NCI-H345 treated with DMSO at 0.1 percent for 48 hours (cell line): ENCODE results near the gene INPP5K.

Experiments used
- DNase-seq: peaks from one replicate; lab custom pipeline; 2025; ENCODE audit not compliant: unreplicated experiment; lab: John Stamatoyannopoulos, UW

Gene INPP5K

DNA sequence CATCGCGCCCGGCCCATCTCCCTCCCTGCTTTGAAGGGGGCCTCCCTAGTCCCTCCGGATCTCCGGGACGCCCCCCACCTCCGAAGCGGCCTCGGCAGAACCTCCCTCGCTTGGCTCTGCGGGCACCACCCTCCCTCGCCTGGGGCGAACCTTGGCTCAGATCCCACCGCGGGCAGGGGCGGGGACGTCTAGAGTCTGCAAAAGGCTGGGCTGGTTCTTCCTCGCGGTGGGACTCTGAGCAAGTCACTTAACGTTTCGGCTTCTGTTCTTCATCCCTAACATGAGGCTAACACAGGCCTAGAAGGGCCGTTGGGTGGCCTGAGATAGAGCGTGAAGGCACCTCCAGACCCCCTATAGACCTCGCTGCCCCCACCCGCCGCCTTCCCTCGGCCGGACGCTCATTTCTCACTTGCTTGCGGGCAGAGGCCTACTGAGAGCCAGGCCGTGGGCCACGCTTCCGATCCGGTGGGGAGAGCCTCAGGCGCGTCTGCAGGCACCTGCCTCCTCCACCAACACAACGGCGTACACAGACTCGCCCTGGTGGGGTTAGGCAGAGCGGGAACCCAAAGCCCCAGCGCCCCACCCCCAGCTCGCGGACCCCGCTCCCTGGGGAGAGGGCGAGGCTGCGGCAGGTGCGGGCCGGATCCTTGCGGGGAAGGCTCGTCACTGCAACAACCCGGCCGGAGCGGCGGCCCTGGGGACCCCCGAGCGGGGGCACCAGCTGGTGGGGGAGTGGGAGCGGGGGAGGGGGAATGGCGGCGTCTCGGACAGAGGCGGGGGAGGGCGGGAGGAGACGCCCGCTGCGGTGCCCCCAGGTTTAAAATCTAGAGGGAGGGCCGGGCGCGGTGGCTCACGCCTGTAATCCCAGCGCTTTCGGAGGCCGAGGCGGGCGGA lies 29.4 kb downstream of the INPP5K start:
- DNase-seq = peak; percentile 46

DNA sequence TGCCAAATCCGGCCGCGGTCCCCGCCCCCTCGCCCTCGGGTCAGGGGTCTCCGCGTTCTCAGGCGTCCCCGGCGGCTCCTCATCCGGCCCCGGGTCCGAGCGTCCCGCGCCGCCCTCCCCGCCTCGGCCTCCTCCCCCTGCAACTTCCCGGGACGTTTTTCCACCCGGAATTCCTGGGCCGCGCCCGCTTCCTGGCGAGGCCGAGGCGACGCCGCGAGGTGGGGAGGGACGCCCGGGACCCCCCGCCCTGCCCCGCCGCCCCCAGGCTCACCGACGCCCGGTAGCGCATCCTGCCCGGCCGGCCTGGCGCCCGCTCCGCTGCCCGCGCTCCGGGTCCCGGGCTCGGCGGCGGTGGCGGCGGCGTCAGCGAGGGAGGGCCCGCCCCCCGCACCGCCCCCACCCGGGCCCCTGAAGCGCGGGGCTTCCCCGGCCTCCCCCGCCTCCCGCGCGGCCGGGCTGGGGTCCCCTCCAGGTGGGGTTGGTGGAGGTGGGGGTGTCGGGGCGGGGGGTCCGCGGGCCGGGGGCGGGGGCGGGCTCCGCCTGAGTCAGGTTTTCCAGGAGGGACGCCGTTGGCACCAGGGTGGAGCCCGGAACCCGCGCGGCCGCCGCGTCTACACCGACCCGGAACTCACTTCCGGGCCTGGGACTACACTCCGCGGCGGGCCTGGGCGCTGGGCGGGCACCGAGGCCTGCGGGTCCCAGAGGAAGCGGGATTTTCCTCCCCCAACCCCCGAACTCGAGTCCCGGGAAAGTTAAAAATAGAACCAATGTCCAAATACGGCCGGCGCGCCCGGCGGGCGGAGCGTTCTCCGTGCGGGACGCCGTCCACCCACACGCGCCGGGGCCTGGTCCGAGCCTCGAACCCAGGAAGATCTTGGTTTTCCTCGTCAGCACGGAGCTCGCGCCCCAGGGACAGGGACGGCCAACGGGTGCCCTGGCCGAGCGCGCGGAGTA lies 30.7 kb downstream of the INPP5K start:
- DNase-seq = no peak

DNA sequence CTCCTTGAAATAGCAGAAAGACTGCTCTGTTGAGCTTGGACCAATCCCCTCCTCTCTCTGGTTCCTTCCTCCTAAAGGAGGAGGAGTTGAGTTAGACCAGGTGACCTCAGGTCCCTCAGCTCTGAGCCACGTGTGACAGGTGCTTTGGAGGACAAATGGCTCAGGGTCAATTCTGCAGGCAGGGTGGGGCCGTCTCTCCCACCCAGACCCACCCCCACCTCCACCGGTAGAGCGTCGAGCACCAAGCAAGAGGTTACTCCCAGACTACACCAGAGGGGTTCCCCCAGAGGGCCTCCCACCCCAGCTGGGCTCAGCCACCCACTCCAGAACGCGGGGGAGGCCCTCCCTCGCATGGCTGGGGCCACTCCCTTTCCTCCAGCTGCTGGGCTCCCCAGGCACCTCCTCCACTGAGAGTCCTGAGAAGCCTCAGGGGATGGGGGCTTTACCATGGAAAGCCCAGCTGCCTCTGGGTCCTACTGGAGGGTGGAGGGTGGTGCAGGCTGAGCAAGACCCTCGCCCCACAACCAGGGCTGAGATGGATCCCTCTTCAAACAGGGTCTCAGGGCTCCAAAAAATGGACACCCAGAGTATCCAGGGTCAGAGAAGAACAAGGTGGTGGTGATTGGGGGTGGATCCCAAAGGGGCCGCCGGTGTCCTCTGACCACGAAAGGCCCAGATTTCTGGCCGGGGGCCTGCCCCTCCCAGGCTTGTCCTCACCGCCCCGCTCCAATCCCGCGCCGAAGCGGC lies 31.6 kb downstream of the INPP5K start:
- DNase-seq = peak; percentile 45

DNA sequence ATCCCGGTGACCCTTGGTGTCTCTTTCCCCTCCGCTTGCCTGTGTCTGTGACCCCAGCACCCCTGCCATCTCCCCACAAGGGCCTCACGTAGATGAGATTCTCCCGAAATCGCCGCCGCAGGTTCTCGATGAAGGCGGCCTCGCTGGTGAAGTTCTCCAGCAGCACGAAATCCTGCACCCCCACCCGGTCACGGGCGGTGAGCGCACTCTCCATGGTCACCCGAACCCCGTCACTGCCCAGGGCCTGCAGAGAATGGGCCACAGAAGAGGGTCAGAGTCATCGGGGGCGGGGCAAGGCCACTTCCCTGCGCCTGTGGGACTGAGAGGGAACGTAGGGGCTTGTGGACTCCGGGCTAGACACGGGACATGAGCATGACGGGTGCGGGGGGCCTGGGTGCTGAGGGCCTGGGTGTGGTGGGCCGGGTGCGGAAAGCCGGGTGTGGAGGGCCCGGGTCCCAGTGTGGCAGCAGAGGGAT lies 32.3 kb downstream of the INPP5K start:
- DNase-seq = no peak

DNA sequence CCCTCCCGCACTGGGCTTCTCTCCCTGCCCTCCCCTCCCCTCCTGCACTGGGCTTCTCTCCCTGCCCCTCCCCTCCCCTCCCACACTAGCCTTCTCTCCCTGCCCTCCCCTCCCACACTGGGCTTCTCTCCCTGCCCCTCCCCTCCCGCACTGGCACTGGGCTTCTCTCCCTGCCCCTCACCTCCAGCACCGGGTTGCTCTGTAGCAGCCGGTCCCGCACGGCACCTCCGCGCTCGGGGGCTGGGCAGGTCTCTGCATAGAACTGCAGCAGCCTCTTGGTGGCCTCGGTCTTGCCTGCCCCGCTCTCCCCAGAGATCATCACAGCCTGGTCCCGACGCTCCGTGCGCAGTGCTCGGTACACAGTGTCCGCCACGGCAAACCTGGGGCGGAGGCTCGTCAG lies 33.7 kb downstream of the INPP5K start:
- no peak for DNase-seq

DNA sequence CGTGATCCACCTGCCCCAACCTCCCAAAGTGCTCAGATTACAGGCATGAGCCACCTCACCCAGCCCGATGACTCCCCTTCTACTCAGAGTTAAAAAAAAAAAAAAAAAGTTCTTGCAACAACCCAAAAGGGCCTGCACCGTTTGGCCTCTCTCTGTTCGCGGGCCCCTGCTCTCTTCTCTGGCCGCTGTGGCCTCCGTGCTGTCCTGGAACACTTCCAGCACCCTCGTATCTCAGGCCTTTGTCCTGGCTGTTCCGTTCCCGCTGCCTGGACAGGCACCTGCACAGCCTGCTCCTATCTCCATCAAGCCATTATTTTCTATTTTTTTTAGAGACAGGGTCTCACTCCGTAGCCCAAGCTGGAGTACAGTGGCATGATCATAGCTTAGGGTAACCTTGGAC lies 34.7 kb downstream of the INPP5K start:
- no peak for DNase-seq

DNA sequence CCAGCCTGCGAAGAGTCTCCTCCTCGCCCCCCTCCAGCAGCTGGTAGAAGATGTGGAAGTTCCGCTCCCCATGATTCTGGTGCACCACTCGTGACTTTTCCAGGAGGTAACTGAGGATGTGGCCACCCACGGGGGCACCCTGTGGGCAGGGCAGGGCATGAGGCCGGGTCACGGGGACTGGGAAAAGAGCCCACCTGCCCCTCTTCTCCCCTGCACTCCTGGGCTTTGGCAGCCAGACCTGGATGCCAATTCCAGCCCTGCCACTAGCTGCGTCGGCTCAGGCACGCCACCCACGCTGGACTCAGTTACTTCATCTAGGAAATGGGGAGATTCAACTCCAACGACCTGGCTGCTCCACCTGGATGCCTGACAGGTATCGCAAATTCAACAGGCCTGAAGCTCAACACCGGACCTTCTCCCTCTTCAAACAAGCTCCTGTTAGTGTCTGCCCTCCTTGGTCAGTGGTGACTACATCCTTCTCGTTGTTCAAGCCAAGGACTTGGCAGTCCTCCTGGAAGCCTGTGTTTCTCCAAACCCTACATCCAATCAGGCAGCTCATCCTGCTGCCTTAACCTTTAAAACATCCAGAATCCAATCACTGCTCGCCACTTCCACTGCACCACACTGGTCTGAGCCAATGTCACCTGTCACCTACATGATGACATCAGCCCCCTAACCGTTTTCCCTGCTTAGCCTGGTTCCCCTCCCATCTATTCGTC lies 35.5 kb downstream of the INPP5K start:
- DNase-seq = no peak

DNA sequence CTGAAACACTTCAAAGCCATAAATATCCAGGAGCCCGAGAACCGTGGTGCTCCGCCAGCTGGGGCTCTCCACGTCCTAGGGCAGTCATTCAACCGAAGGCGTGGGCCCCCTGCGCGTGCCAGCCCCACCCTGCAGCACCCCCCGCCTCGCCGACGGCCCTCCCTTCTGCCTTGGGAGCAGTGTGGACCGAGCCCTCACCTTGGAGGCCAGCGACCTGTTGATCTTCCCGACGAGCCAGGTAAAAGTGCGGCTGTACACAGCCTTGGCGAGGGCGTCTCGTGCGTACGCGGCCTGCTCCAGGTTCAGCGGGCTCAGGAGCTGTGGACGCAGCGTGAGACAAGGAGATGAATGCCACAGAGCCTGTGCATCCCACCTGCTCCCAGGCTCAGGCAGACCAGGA lies 38.0 kb downstream of the INPP5K start:
- no peak for DNase-seq

DNA sequence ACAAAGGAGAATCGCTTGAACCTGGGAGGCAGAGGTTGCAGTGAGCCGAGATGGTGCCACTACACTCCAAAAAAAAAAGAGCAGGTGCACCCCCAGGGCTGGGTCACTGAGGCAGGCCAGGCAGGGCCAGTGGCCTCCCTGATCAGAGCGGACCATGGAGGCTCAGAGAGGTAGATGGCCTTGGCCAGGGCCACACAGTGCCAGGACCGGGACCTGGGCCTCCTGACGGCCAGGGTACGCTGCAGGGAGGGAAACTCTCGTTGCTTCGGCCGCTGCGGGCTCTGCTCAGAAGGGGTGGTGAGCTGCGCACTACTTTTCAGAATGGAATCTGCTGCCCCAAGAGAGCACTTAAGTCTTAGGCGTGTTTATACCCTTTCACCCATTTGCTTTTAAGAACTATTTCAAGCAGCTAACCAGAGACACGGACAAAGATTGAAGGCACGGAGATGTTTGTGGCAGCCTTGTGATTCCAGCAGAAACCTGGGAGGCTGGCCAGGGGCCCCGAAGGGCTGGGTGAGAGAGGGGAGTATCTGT lies 41.0 kb downstream of the INPP5K start:
- no peak for DNase-seq

DNA sequence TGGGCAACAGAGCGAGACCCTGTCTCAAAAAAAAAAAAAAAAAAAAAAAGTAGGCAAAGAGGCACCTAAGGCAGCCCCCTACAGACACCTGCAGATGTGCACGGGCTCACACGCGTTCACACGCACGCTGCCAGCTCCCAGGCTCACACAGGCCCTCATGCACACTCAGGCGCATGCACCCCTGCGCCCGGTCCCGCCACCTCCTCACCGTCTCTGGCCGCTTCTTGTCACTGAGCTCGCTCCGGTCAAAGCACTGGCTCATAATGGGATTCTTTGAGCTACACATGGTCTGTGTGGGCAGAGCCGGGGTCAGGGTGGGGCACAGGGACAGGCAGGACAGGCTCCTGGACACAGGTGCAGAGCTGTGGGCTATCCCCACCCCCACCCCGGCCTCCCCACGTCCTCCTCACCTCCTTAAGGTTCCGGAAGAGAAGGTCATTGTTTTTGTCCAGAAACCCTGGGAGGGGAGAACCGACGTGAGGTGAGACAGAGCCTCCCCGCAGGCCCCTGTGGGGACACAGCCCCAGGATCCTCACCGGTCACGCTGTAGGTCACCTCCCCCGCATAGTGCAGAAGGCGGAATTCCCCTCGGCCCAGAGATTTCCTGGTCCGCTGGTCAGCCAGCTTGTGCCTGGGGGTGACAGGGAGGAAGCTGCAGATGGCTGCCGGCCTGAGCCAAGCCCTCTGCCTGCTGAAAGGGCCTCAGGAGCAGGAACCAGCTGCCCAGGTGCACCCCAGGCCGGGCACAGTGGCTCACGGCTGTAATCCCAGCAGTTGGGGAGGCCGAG lies 41.8 kb downstream of the INPP5K start:
- DNase-seq = no peak

DNA sequence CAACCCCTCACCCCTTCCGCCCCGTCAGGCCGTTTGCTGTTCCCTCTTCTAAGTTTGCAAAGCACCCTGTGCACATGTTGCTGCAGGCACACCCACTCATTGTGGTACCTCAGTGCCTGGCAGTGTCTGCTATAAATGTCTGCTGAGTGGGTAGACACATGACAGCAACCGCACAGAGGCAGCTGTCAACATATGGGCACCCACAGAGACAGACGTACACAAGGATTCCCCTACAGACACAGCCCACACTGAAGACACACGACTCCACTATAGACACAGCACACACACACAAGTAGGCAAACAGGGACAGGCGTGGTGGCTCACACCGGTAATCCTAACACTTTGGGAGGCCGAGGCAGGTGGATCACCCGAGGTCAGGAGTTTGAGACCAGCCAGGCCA lies 42.6 kb downstream of the INPP5K start:
- no peak for DNase-seq

DNA sequence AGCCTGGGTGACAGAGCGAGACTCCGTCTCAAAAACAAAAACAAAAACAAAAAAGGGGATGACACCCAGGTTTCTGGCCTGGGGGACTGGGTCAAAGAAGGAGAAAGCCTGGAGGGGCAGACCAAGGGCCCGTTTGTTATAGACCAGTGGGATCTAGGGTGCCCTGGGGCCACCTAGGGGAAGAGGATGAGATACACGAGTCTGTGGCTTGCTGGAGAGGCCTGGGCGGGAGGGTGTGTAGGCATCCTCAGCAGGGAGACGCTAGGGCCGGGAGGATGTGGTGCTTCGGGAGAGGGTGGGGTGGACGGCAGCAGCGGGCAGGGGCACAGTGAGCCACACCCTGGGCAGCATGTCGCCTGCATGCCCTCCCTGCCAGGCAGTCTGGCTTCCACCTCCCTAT lies 43.2 kb downstream of the INPP5K start:
- DNase-seq = no peak

DNA sequence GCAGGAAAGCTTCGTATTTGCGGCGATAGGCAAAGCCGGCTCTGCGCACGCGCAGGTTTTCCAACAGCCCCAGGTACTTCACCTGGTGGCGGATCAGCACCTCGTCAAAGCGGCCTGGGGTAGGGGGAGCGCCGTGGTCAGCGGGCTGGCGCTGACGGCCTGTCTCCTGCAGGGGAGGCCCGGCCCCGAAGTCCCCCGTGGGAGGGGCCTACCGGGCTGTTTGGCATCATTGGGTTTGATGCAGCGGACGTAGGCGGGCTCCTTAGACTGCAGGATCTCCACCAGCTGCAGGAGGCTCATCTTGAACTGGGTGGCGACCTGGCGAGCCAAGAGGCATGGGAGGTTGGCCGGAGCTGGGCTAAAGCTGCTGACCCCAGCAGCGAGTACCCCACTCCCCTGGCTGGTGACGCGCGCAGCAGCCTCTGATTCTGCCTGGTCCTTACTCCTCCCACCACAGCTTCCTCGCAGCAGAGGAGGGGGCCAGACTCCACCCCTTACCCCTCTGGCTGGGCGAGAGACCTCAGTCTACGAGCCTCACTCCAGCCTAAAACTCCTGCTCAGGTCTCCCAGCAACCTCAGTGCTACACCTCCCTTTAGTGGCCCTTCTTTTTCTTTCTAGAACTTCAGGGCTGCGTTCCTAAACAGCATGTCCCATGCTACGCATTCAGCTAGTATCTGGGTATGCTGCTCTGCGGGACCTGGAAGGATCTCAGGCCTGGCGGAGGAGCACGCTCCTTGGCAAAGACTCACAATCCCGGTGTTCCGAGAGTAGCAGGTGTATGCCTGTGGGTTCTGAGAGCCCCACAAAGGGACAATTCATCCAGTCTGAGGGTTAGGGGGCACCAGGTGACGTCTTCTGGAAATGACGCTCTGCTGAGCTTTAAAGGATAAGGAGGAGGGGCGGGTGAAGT lies 44.2 kb downstream of the INPP5K start:
- DNase-seq = no peak

DNA sequence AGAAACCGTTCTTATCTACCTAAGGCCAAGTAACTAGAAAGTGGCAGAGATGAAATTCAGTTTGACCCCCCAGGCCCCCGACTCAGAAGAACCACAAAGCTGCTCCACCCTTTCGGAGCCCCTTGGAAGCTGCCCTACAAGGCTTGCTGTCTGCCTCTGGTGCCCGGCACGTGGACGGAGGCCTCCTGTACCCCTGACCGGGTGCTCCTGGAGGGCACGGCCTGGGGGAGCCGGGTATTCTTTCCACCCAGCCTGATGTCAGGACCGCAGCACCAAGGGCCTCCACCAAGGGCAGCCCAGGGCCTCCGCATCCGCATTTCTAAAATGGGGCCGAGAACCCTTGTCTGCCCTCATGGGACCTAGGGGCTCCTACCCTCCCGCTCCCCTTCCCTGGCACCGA lies 44.9 kb downstream of the INPP5K start:
- no peak for DNase-seq

DNA sequence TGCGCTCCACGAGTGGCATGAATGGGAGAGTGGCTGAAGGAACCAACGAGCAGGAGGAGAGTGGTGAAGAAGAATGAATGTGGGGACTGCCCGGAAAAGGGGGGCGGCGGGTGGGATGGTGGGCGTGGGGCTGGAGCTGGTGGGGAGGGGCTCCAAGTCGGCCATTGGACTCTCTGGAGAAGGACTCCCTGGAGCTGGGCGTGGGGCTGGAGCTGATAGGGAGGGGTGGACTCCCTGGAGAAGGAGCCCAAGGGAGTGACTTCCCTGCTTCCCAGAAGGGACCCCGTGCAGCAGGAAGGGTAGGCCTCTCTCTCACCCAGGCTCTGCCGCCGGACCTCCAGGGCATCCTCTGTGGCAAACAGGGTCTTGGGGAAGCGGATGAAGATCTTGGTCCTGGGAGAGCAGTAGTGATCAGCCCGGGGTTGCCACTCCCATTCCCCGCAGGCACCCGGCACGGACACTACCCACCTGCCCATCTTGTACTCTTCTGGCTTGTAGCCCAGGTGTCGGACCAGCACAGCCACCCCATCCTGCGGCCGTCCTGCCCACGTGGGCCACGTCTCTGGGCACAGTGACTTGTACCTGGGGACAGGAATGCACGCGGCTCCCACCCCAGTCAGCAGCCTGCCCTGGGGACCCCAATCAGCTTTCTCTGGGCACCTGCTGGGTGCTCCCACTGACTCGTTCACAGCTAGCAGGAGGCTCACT lies 45.5 kb downstream of the INPP5K start:
- no peak for DNase-seq

DNA sequence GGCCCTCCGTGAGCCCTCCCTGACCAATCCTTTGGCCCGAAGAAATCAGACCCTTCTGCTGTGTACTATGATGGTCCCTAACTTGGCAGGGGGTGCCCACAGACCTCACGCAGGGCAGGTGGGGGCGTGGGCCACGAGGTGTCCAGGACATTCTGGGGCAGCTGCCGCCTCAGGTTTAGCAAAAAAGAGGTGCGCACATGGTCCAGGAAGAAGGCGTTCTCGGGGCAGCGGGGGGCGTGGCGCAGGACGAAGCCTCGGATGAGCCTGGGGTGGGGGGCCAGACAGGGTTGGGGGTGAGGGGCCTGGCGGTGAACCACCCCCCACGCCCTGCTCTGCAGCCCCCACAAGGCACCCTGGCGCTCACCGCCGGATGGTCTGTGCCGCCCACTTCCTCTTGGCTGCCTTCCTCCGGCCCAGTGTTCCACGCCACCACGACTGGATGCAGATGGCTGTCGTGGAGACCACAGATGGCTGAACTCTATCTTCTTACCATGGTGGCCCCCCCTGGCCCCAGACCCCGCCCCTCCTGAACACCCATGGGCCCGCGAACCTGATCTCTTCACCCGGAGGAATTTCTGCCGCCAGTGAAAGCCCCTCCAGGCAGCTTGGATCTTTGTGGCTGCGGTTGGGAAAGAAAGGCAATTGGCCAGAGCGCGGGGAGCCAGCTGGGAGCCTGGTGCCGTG lies 46.2 kb downstream of the INPP5K start:
- DNase-seq = no peak

DNA sequence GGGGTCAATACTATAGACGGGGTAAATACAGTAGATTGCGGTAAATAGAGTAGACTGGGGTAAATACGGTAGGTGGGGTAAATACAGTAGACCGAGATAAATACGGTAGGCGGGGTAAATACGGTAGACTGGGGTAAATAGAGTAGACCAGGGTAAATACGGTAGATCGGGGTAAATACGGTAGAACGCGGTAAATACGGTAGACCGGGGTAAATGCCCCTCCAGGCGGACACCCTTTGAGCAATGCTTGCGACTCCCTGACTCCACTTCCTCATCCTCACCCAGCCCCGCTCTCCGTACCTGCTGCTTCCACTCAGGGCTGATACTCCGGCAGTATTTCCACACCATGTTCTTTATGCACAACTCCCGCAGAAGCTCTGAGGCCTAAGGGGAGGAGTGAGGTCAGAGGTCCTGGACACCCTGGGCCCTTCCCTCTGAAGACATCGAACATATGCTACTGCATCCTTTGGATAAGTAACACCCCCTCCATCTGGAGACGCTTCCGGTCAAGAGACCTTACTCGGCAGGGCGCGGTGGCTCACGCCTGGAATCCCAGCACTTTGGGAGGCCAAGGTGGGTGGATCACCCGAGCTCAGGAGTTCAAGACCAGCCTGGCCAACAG lies 47.1 kb downstream of the INPP5K start:
- no peak for DNase-seq
